GM18502 (cell line): ENCODE data around the gene AWAT2.

Experiments used
- ATAC-seq: cut with Tn5 transposase; IDR thresholded peaks from one replicate; pipeline ENCODE4 v1.9.1; 2021; ENCODE audit warnings: mild to moderate bottlenecking; ENCODE audit not compliant: unreplicated experiment, poor library complexity

AWAT2 gene, protein sequence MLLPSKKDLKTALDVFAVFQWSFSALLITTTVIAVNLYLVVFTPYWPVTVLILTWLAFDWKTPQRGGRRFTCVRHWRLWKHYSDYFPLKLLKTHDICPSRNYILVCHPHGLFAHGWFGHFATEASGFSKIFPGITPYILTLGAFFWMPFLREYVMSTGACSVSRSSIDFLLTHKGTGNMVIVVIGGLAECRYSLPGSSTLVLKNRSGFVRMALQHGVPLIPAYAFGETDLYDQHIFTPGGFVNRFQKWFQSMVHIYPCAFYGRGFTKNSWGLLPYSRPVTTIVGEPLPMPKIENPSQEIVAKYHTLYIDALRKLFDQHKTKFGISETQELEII

DNA sequence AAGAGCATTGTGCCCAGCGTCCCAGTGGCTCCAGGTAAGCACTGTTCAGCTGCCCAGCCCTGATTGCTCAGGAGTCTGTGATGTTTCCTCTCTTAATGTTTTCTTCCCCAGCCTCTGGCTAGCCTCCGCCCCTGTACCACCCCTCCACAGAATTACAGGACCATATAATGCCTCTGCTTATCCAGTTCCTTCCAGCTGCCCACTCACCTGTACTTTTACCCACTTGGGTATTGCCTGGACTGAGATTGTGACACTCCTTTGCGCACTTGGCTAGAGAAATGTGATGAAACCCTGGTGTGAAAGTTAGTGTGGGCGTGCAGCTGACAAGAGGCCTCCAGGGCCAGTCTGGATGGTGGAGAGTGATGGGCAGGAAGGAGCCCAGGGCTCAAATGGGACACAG lies at the start of gene AWAT2:
Gene AWAT2, minus strand, starts transcription at position 14 of the 400 bp plus-strand sequence. Its CDS starts 6 bp downstream, at position 8.
- ATAC-seq: no peak

DNA sequence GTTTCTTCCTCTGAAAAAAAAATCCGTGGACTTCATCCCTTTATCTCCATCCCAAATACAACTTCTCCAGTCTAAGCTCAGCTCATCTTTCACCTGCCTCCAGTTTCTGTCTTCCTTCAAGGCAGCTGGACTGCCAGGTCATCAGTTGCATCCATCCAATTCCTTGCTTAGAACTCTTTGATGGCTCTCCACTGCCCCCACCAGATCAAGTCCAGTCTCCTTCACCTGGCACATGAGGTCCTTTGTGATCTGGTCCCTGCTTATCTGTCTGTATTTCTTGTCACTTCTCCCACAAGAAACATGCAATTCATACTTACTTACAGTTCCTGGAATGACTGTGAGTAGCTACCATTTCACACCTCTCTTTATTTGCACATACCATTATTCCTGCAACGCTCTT lies 46.3 kb upstream of the AWAT2 start:
- no peak for ATAC-seq

DNA sequence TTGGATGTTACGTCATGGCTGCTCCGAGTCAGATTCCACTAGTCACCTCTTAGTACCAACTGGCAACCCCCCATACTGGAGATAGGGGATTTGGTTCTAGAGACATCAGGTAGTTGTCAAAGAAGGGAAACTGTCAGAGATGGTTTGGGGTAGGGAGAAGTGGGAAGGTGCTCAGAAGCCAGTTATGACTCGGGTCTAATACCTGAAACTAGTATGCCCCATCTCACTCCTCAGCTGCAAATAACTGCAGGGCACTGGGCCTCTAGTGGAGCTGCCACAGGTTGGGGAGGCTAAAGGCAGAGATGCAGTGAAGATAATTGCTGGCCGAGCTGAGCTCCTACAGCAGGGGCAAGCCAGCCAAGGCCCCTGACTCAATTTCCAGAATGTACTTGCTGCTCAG lies 42.5 kb upstream of the AWAT2 start:
- ATAC-seq: no peak

DNA sequence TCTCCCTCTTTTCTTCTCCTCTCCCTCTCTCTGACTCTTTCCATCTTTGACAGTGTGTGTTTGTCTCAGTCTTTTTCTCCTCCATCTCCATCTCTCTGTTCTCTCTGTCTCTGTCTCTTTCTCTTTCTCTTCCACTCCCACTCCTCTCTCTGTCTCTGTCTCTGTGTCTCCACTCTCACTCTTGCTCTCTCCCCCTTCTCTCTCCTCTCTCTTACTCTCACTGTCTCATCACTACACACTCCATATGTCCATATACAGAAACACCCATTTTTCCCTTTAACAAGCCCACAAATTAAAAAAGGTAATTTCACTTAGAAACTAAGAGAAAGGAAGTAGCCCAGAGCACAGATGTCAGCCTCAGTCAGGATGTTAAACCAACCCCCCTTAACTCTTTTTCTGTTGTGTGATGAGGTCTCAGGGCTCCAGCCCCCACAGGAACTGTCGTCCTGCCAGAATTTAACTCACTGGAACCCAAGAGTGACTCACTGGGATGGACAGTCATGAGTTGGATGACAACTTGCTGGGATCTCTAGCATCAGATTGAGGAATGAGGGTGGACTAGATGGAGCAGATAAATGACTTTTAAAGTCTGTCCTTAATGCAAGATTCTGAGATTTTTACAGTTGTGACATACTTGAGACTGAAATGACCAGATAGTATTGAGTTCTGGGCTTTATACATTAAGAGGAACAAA lies 40.0 kb upstream of the AWAT2 start:
- ATAC-seq: no peak

DNA sequence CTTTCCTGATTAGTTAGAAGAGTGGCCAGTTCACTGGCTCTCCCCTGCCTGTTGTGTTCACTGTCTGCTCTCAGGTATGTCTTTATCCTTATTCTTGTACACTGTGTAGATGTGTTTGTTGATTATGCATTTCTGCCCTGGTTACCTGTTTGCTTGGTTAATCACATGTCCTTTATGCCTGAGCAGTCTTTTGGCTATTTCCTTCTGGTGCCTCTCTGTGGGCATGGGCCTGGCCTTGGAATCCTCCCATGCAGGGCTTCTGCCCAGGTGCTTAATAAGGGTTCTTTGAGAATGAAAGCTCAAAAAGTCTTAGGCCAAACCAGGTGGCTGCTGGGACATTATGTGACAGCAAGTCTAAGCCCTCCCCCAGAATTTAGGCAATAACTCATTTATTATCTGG lies 39.0 kb upstream of the AWAT2 start:
- ATAC-seq: no peak

DNA sequence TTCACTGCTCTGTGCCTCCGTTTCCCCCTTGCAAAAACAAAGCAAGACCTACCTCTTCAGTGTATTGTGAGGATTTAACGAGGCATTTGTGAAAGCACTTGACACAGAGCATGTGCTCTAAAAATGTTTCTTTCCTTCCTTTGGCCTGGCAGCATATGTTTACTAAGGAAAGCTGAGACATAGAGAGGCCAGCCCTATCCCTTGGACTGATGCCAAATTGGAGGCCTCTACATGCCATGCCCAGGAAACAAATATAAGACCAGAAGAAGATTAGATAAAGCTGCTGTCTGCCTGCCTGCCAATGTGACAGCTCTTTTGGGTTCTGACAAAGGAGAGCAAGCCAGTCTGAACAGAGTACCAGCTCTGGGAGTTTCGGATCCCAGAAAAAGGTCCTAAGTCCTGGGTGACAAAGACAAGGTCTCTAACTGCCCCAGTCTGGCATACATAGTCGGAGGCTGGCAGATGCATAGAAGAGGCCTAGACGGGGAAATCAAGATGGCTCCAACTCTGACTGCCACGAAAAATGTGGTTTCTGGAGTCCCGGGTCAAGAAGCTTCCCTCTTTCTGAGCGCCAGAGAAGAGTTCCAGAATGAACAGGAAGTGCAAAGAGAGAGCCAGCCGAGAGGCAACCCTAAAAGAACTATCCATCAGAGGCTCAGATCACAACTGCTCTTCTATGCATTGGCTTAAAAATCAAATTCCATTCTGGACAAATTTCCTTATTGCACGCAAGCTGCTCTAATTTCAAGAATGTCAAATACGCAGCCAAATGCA lies 38.3 kb upstream of the AWAT2 start:
- no peak for ATAC-seq

DNA sequence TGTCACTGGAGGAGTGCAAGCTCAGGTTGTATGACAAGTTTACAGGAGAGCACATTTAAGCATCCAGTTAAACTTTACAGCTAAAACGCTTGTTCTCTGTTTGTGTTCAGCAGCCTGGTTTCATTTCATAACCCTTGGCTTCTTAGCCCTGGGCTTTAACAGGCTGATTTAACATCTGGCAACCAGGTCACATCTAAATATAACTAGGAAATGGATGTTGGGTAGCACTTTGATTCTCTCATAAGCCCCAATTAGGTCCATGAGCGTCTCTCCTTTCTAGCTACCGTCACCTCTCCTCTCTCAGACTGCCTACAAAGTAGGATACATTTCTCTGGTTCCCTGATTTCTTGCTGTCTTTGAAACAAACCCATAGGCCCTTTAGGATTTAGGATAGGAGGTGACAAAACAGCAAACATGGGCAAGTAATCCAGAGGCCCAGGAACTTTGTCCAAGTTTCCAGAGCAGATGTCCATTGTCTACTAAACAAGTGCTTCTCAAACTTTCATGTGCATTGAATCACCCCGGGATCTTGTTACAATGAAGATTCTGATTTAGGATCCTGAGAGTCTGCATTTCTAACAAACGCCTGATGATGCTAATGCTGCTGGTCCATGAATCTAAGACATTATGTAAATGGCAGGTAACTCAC lies 35.0 kb upstream of the AWAT2 start:
- no peak for ATAC-seq

DNA sequence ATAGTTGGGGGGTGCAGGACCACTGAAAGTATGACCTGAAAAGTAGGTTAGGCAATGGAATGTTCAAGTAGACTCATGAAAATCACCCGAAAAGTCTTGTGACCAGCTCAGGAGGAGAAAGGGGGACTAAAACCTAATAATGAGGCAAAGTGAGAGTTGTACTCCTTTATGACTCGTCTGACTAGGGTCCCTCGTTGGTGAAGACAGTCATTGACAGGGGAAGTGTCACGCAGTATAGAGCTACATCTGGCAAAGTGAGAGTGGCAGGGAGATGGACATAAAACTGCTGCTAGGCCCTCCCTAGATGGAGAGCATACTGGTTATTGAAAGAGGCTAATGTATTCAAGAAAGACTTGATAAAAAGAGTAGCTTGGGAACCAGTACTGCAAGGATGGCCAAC lies 33.0 kb upstream of the AWAT2 start:
- ATAC-seq: no peak

DNA sequence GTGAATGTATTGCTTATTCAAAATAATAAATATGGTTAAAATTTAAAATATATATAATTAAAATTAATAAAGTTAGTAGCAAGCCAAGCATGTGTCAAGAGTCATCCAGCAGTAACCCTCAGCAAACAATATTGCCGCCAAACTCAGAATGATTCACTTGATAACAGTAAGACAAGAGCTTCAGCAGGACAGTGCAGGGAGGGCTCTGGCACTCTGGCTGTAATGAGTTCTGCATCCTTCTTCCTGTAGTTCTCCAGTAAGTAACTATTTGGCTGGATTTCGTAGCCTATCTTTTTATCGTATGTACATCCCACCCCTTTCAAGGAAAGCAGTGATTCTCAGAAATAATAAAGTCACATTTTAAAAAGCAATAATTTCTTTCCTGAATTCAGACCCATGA lies 30.1 kb upstream of the AWAT2 start:
- ATAC-seq: no peak

DNA sequence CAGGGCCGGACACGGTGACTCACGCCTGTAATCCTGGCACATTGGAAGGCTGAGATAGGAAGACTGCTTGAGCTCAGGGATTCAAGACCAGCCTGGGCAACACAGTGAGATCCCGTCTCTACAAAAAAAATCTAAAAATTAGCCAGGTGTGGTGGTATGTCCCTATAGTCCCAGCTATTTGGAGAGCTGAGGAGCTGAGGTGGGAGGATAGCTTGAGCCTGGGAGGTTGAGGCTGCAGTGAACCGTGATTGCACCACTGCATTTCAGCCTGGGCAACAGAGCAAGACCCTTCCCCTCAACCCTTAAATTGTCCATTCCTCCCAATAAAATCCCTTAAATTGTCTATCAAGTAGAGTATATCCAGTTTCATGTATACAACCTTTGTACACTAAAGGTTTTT lies 29.6 kb upstream of the AWAT2 start:
- ATAC-seq: no peak

DNA sequence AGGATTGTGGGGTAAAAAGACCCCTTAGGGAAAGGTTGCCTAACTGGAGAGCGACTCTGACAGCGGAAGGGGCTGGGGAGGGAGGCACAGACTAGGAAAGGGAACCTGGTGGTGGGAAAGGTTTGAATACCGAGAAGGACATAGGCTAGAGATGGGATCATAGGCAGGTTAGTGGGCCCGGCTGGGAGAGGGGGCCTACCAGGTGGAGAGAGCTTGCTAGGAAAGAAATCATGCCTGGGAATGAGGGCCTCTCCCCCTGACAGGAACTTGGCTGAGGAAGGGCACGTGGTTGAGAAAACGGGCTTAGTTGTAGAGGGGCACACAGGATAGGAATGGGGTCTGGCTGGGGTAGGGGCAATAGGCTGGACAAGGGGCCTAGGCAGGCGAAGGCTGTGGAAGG lies 16.9 kb upstream of the AWAT2 start:
- no peak for ATAC-seq

DNA sequence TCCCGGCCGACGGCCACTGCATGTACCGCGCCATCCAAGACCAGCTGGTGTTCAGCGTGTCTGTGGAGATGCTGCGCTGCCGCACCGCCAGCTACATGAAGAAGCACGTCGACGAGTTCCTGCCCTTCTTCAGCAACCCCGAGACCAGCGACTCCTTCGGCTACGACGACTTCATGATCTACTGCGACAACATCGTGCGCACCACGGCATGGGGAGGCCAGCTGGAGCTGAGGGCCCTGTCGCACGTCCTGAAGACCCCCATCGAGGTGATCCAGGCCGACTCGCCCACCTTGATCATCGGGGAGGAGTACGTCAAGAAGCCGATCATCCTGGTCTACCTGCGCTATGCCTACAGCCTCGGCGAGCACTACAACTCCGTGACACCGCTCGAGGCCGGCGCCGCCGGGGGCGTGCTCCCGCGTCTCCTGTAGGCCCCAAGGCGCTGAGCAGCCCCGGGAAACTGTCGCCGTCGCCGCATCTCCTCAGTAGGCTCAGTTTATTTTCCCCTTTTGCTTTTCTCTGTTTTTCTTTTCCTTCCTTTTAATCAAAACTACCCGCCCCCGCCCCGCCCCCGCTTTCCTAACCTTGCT lies 13.3 kb upstream of the AWAT2 start:
- no peak for ATAC-seq

DNA sequence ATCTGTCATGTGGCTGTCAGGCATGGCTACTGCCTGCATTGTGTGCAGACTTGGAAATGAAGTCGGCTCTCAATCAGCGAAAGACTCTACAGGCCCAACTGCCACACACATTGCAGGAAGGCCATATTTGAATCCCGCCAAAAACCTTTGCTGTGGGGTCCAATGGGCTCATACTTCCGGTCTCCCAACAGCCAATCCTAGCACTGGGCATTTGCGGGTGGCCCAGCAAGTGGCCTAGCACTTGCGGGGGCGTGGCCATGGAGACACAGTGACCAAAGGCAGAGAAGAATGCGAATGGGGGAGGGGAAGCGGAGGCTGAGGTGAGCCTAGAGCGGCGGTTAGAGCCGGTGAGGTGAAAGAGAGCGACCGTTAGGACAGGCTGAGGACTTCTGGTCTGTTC lies 12.3 kb upstream of the AWAT2 start, which contains the start of gene OTUD6A:
Gene OTUD6A, plus strand, starts transcription at position 382 of the 400 bp plus-strand sequence. CDS start 68 bp downstream, outside the sequence.
- ATAC-seq: no peak

DNA sequence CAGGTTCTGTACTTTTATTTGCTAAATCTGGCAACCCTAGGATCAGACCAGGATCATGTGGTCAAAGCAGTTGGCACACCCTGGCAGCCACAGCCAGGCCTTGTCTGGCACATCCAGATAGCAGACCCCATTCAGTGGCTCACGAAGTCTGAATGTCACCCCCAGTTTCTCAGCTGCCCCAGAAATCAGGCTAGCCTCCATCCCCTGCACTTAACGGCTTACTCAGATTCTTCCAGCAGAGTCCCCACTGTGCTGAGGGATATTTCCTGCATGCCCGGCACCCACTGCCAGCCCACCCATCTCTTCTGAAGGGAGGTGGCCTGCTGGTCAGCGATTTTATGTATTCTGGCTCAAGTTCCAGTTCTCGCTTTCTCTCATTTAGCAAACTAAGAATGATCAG lies 4.7 kb upstream of the AWAT2 start:
- no peak for ATAC-seq

DNA sequence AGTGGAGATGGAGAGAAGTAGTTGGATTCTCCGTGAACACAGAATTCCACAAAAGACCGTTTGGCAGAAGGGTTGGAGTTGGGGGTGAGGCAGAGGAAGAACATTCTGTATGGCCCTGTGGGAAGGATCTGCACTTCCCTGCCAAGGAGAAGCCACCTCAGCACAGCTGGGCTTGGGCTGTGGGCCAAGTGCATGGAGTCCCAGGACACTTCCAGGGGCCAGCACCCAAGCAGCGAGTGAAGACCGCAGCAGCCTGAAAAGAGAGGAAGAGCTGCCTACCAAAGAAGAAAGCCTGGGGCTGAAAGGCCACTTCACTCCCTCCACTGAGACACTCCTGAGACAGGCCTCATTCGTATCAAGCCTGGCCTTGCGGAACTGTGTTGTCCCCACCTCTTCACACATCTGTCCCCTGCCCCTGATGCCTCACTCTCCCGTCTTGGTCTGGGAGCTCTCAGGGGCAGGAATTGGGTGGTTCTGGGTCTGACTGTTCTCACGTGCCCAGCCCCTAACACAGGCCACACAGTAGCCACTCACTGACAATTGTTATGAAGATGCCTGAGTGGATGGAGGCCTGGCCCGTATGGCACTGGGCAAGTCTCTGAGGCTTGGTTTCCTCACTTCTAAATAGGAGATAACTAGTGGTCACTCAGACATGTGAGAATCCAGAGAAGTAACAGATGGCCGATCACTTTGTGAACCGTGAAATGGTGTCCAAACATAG lies 3.3 kb upstream of the AWAT2 start:
- no peak for ATAC-seq

DNA sequence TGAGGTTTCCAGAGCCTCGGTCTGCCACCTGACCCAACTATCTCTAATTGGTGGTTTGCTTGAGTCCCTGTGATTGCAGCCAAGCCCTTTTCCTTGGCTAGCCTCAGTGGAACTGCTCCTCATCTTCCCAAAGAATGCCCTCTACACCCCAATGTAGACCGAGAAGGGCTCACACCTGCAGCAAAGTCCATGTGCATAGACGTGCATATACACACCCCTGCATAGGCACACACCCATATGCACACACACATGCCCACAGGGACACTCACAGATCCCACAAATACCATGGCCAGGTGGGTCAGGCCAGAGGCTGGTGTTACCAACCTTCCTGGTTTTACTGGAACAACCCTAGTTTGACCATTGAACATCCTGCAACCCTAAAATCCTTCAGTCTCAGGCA lies 332 bp downstream of the AWAT2 start:
- no peak for ATAC-seq

DNA sequence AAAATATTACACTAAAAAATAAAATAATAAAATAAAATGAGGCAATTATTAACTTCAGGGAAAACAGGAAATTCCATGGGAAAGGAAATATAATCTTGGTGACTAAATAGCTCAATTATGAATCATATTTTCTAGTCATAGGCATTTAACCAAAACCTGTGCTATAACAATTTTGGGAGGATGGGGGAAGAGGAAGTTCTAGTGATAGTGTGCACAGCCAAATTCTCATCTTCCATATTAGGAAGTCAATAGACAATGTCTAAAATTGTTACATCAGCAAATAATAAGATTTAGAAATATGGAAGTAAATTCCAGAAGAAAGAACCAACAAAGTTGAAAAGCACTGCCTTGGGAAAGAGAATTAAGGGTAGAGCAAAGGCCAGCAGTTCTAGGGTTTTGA lies 2.8 kb downstream of the AWAT2 start:
- ATAC-seq: no peak

DNA sequence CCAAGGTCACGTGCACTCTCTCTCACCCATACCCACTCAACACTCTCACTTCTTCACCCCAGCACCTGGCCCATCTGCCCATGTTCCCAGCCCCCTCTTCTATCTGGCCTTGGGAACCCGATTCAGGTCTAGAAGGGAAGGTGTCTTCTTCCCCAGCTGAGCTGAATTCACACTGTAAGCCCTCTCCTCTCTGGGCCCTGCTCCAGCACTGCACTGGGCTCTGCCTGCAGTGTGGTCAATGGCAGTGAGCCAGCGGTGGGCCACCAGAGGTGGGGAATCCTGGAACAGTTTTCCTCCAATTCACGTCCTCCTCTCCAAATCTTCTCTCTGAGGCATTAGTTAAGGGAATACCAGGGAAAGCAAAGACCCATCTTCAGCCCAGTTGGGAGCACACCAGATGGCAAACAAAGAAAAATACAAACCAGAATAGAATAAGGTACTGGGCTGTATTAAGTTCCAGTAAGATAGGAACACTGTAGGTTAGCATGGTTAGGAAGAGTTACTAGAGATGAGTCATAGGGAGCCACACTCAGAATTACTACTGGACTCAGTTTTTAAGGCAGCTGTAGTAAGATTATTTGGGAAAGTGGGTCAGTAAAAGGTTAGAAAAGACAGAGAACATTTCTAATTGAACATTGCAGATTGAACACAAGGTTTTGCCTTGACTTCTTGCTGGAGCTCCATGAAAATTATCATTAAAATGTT lies 5.0 kb downstream of the AWAT2 start:
- no peak for ATAC-seq

DNA sequence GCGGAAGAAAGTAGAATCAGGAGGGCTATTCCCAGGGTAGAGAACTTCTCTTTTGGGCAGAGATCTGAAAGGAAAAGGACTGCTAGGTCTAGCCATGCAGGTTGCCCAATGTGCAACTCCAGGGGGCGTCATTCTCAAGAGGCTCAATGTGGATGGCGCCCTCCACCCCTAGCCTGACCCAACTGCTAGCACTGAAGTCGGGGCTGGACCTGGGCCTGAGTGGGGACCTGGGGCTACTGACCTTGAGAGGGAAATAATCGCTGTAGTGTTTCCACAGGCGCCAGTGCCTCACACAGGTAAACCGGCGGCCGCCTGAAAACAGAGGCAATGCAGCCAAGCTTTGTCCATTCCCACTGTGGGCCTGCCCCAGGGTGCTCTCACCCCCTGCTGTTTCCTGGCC lies 6.1 kb downstream of the AWAT2 start:
- ATAC-seq: no peak
